GOT3 (cell line): ENCODE results near the gene TMC1.

Source experiments
- DNase-seq: peaks from one replicate; lab custom pipeline; 2025; ENCODE audit warnings: mixed read lengths; lab: John Stamatoyannopoulos, UW

TMC1 gene

DNA sequence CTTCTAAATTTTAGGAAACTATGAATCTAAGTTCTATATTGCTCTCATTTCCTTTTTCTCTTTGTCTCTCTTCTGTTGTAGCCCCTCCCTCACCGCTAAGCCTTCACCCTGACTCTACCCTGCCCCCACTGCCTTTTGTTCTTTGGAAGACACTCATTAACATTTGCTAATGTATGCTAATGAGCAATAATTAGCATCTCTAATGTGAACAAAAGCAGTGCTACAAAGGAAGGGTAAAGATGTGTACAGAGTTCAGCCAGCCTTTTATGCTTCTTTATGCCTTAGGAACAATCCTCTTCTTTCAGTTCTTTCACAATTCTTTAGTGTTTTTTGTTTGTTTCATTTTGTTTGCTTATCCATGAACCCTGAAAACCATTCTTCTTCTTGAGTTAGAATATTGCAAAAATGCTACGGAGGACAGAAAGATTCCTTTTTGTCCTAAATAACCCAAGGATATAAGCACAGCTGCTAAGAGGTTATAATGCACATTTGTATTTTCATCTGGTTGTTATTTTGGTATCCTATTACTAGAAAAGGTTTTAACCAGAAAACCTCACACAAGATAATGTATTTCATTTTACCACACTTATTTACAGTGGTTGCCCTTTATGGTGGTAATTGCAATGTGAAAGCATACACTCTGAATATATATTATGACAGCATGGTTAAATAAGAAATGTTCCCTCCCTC is 159.3 kb downstream of the TMC1 start:
- no peak for DNase-seq

- DNase-seq: no peak
Observed at GRCh38 chr9:72681283-72681630, 159.8 kb downstream of the TMC1 start.

DNA sequence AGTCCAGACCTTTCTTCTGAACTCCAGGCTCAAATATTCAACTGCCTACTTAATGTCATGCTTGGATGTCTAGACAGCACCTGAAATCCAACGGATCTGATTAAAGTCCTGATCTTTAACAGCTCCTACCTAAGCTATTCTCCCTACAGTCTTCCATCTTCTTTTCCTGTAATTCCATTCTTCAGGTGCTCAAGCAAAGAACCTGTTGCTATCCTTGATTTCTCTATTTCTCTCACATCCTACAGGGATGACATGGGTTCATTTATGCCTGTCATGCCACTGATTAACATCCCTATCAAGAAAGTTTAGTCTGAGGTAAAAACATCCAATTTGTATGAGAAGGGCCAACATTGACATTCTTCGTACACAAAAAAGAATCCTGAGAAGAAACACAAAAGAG is 163.2 kb downstream of the TMC1 start:
- no peak for DNase-seq

DNA sequence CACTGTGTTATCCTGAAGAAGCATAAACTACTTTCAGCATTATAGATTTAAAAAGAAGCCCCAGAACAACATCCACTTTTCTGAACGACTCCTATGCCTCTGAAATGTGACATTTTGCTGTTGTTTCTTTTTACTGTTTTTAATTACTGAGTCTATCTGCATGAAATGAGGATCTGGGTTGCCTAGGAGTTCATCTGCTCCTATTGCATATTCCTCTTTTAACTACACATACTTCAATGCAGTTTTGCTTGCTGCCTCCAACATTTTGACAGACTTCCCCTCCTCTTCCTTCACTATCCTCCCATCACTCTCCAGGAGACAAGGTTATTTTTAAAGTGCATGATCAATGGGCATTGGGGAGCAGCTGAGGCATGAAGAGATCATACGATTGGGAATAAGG is 164.5 kb downstream of the TMC1 start:
- no peak for DNase-seq

GRCh38 chr9:72687331-72687730 is 165.9 kb downstream of the TMC1 start:
- DNase-seq: no peak

GRCh38 chr9:72691671-72692070 is 170.3 kb downstream of the TMC1 start:
- no peak for DNase-seq

DNA sequence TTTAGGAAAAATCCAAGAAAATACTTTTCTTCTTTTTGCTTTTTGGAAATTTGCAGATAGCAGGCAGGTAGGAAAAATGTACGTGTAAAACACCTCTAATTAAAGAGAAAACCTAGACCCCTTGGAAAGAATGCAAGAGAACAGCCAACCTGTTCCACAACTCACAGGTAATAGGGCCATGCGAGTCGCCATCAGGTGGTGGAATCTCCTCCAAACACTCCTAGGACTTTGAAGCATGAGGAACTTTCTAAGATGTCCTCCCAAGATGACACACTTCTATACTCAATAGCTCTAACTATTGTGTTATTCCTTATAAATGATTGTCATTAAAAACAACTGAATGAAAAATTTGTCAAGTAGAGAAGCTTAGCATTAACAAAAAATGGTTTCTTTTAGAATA is 174.0 kb downstream of the TMC1 start:
- no peak for DNase-seq

DNA sequence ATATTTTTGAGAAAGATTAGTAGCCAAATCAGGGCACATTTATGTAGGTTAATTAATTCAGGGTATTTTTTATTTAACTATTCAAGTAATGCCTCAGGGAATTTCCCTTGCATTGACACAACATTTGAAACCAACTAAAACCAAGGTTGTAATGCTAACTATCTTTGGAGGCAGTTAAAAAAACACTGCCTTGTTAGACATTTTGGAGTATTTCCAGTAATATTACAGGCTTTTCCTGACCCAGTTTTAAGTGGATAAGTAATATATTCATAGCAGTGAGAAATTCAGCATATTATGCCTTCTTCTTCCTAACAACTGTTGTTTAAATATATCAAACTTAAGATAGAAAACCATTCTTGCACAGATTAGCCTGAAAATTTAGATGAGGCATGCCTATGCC is 175.1 kb downstream of the TMC1 start:
- DNase-seq: no peak

GRCh38 chr9:72701510-72701909 is 180.1 kb downstream of the TMC1 start:
- DNase-seq: no peak

DNA sequence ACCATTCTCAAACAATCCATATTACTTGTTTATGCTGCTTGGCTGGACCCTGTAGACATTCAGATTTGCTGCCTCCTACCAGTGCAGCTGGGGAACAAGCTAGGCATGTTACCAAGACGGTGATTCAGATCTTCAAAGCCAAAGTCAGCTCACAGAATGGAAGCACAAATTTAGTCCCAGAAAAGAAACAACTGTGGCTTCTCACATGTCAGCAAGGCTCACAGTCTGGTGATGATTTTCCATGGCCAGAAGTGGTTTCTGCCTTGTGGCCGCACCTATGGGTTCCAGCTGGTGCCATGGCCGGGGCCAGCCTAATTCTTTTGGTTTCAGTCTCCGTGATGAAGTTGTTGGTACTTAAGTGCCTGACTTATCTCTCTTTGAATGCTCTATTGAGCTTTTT is 182.2 kb downstream of the TMC1 start:
- no peak for DNase-seq

GRCh38 chr9:72704688-72705375 is 183.4 kb downstream of the TMC1 start:
- DNase-seq: no peak

GRCh38 chr9:72718503-72718902 is 197.1 kb downstream of the TMC1 start:
- no peak for DNase-seq

- DNase-seq: no peak
Observed at GRCh38 chr9:72721067-72721466, 199.7 kb downstream of the TMC1 start.

DNA sequence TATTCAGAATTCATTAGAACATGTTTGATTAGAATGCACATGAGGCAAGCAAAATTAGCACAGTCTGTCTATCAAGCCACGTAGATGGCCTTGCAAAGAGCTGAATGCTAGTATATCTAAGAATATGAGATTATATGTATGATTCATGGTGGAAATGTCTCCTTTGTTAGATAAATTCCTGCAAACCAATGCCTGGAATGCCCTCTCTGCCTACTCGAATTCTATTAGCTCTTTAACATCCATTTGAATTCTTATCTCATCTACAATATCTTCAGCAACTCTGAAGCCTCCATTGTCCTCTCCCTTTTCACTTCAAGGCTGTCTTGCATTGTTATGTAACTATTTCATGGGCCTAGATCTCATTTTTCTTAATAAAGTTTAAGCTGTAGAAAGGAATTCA is 205.5 kb downstream of the TMC1 start:
- DNase-seq: no peak

DNA sequence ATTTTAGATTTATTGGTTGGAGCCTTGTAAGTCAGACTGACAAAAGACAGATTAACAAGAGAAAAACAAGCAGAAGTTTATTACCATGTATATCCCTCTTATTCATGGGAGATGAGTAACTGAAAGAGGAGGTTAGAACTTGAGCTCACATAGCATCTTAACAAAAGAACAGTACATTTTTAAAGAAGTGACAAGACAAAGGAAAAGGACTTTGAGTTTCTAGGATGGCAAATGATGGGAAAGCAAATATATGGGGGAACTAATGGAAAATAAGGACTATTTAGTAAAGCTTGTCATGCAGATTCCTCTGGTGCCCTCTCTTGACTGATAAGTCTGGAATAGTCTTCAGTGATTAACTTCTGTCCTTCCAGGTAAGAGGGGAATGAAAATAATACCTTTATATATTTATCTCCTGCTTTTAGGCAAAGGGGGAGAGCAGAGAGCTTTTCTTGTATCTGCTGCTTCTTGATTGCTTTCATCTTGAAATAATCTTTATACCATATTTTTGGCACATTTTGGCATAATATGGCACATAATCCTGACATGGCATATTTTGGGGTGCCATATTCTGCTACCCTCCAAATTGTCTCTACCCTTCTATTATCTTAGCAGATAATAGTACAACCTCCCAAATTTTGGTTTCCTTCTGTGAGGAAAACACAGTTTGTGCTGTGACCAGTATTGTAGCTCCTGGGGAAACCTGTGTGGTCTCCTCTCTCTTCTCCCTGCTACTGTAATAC is 206.8 kb downstream of the TMC1 start:
- no peak for DNase-seq

GRCh38 chr9:72733895-72734294 is 212.5 kb downstream of the TMC1 start:
- no peak for DNase-seq

DNA sequence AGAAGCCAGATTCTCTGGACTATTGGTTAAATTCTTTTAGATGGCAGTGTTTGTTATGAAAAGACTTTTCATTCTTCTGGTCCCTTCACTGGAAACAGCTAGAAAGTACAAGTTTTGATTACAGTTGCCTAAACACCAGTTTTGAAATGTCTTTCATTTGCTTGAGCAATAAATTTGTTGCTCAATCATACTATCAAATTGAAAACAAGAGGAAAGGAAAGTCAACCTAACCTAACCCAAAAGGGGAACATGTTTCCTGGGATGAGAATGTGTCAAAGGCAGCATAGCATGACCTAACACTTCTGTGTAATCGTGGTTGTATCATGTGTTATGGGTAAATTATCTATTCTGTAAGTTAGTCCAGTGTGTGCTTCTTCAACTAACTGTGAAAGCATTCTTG is 213.2 kb downstream of the TMC1 start:
- no peak for DNase-seq

GRCh38 chr9:72743836-72744235 is 222.4 kb downstream of the TMC1 start:
- no peak for DNase-seq

DNA sequence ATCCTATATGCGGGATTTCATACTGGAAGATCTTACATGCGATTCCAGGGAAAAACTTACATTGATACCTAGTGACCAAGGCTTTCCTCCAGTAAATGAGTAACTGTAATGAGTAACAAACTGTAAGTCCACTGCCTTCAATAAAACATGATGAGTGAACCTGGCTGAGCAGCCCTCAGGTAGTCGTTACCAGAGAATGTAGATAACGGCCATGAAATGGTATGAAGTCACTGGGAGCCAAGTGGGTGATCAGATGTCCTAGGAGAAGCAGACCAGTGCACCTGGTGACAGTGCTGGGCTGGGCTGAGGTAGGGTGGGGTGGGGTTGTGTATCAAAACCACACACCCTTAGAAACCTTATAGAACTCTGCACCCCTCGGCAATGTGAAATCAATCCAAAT is 227.9 kb downstream of the TMC1 start:
- no peak for DNase-seq

- DNase-seq: no peak
Observed at GRCh38 chr9:72751541-72751940, 230.1 kb downstream of the TMC1 start.

- no peak for DNase-seq
Observed at GRCh38 chr9:72753266-72753893, 232.0 kb downstream of the TMC1 start.

DNA sequence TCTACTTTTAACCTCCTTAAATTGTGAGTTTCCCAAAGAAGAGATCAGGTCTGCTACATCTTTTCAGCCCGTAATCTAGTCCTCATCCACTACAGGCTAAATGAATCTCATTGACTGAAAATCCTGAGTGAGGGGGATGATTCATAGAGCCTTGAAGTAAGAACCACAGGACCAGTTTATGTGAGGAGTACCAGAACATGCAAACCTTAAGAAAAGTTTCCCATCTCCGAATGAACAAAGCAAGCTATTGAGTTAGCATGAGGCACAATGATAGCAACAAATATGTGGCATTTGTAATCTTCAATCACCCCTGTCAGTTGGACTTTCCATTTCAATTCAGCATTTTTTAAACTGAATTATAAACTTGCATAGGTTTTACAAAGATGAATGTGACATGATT is 234.4 kb downstream of the TMC1 start:
- DNase-seq: no peak

- DNase-seq: no peak
Observed at GRCh38 chr9:72758944-72759343, 237.5 kb downstream of the TMC1 start.
